Esophagus (tissue), 2 donors: ENCODE results near the gene DCLK1. TPM values are rescaled to one million over a fixed set of nuclear protein-coding genes. Genes with fewer than 3 reads are reported as not detected.

ENCODE experiments used
- H3K27ac ChIP-seq, 2 donors: one replicate each; pipeline ENCODE4 v1.5.1; 2013; ENCODE audit warnings: low read depth in 2 of 2, mild to moderate bottlenecking in 2 of 2, inconsistent platforms in 1 of 2, low read length in 1 of 2, moderate library complexity in 1 of 2
- H3K27me3 ChIP-seq, 2 donors: one replicate each; pipeline ENCODE4 v1.6.1; 2013; ENCODE audit warnings: low read length in 2 of 2, control low read depth in 1 of 2, mild to moderate bottlenecking in 1 of 2; ENCODE audit not compliant: insufficient read depth in 2 of 2, control insufficient read depth in 1 of 2
- H3K36me3 ChIP-seq, 2 donors: one replicate each; pipeline ENCODE4 v1.6.1; 2013; ENCODE audit warnings: low read length in 1 of 2; ENCODE audit not compliant: control insufficient read depth in 2 of 2, insufficient read depth in 2 of 2
- H3K4me1 ChIP-seq, 2 donors: one replicate each; pipeline ENCODE4 v1.6.1; 2013; ENCODE audit warnings: low read length in 1 of 2; ENCODE audit not compliant: control insufficient read depth in 2 of 2, insufficient read depth in 2 of 2
- H3K4me3 ChIP-seq, 2 donors: one replicate each; pipeline ENCODE4 v1.5.1; 2013; ENCODE audit warnings: low read length in 2 of 2, mild to moderate bottlenecking in 2 of 2, low read depth in 1 of 2, moderate library complexity in 1 of 2
- H3K9me3 ChIP-seq, 2 donors: one replicate each; pipeline ENCODE4 v1.6.1; 2013; ENCODE audit warnings: mild to moderate bottlenecking in 2 of 2, low read depth in 1 of 2, low read length in 1 of 2, moderate library complexity in 1 of 2; ENCODE audit not compliant: control insufficient read depth in 2 of 2, insufficient read depth in 1 of 2
- WGBS, 2 donors: extraction: QIAGEN DNeasy Blood & Tissue Kit; methylation state at CpG; one replicate each; pipeline ENCODE4 v1.1.7; 2013; 5-methylcytosine and 5-hydroxymethylcytosine counted together
- polyA plus RNA-seq, 2 donors: library from polyadenylated mRNA; stranded (reverse); fragments of 200-250 nt; gene quantifications; one replicate each; pipeline ENCODE4 v1.2.3, GENCODE V29; 2013
- donor health status: healthy with polysubstance abuse.
- donor health status: Bipolar disorder and iron deficiency.

Gene DCLK1
- polyA plus RNA-seq, 2 donors, result 0.47 to 0.75 TPM

DNA sequence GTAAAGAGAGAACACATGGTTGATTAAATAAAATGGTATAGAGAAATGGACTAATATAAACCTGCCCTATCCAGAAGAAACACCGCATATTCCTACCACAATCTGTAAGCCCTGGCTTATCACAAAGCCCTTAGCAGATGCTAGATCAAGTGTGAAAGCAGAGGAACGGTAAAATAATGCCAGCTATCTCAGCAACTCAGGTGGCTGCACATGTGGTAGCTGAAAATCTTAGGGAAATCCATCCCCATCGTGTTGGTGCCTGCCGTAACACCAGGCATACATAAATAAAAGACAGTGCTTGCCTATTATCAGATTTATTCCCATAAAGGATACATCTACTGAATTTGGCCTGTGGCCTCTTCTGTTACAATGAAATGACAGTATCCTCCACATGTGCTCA, 350.6 kb downstream of the DCLK1 start:
- Histone ChIP-seq H3K9me3 (no peaks in the 10 kb centered on the region), H3K4me3 (no peak overlapping the region), H3K36me3 (no peaks in the 10 kb centered on the region), H3K4me1 (no peaks in the 10 kb centered on the region), H3K27ac (no peak overlapping the region), H3K27me3 (no peaks in the 10 kb centered on the region)
- 63 to 64% methylated on average over 4 of the region's 4 CpGs for WGBS, 2 donors

DNA sequence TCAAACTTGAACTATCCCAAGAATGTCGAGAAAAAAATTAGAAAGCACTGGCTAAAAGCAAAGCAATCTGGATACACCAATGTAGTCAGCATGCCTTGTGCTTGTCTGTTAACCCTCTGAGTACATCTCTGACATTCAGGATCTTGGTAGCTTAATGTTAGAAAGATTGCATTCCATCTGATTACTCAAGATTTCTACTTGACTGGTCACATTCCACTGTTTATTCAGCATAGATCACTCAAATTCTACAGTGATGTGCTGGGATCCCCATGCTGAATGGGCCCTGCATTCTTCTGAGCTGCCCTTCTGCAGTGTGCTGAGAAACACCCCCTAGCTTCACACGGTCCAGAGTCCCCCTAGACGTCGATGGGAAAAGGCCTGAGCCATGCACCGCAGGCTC, 359.3 kb downstream of the DCLK1 start:
- Histone ChIP-seq H3K27ac (no peak overlapping the region), H3K4me1 (no peaks in the 10 kb centered on the region), H3K4me3 (no peak overlapping the region), H3K36me3 (no peaks in the 10 kb centered on the region), H3K9me3 (no peaks in the 10 kb centered on the region), H3K27me3 (peaks cover 0 to 4% of the 10 kb centered on the region in 2 donors)
- WGBS, 2 donors, result 47 to 50% methylated on average over 5 of the region's 5 CpGs

GRCh38 chr13:35770756-35771297, 360.4 kb downstream of the DCLK1 start:
- Histone ChIP-seq H3K4me1 (no peaks in the 10 kb centered on the region), H3K36me3 (no peaks in the 10 kb centered on the region), H3K4me3 (no peak overlapping the region), H3K27me3 (peaks cover 0 to 4% of the 10 kb centered on the region in 2 donors), H3K9me3 (no peaks in the 10 kb centered on the region), H3K27ac (no peak overlapping the region)
- WGBS, 2 donors, result 83% methylated on average over 3 of the region's 3 CpGs

DNA sequence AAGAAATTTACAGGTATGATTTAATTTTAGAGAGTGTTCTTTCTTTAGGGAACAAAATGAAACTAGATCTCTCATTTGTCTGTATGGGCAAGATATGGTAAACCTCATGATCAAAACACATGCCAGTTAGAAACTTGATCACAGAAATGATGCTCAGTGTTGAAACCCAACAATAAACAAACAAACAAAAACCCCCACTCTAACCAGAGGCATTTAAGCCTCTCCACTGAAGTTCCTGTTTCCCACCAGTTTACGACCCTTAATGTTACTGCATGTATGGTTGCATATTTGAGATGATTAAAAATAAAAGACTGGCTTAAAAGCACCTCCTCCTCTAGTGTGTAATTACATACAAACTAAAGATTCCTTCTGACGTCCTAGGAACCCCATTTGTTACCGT, 361.4 kb downstream of the DCLK1 start:
- Histone ChIP-seq H3K27ac (no peak overlapping the region), H3K27me3 (peaks cover 0 to 2% of the 10 kb centered on the region in 2 donors), H3K4me1 (no peaks in the 10 kb centered on the region), H3K9me3 (no peaks in the 10 kb centered on the region), H3K4me3 (no peak overlapping the region), H3K36me3 (no peaks in the 10 kb centered on the region)
- 61% methylated on average over 3 of the region's 3 CpGs for WGBS, 2 donors

DNA sequence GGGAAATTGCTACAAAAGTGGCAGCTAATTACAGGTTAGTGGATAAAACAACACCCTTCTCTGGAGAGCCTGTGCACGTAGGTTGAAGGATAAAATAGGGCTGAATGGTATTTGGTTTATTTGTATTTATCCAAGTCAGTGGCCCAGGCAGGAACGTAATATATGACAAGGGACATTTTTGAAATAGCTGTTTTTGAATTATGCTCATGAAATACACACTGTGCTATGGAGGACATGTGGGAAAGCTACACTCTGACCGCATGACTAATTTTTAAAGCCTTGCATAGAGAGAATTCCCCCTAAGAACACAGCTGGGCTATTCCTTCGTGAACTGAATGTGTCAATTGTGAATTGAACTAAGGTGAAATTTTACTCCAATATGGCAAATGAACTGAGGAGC, 362.6 kb downstream of the DCLK1 start:
- Histone ChIP-seq H3K4me1 (no peaks in the 10 kb centered on the region), H3K9me3 (no peaks in the 10 kb centered on the region), H3K27ac (no peak overlapping the region), H3K36me3 (no peaks in the 10 kb centered on the region), H3K27me3 (no peaks in the 10 kb centered on the region), H3K4me3 (no peak overlapping the region)
- 67 to 84% methylated on average over 4 of the region's 4 CpGs for WGBS, 2 donors

DNA sequence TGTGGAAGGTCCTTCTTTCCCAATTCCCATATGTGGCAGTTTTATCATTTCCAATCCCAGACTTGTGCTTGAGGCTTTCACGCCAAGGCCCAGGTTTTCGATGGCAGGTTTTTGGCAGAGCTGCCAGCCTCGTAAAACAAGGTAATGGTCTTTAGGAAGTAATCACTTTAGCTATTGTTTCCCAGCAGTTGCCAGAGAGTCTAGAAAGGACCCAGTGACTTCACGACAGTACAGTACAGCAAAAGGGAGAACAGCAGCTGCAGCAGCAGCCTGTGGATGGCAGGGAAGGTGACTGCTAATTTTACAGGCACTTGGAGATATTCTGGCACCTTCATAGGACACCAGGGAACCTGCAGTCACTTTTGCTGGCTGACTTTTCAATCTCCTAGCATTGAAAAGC, 363.1 kb downstream of the DCLK1 start:
- Histone ChIP-seq H3K4me1 (no peaks in the 10 kb centered on the region), H3K27ac (no peak overlapping the region)
- 79 to 80% methylated on average over 4 of the region's 4 CpGs for WGBS, 2 donors

GRCh38 chr13:35767256-35767976, 363.8 kb downstream of the DCLK1 start:
- Histone ChIP-seq H3K4me1 (no peaks in the 10 kb centered on the region), H3K27me3 (no peaks in the 10 kb centered on the region), H3K4me3 (no peak overlapping the region), H3K9me3 (peaks cover 0 to 3% of the 10 kb centered on the region in 2 donors), H3K27ac (no peak overlapping the region), H3K36me3 (no peaks in the 10 kb centered on the region)
- 75 to 76% methylated on average over 6 of the region's 6 CpGs for WGBS, 2 donors

More for the DNA sequence above, 363.1 kb downstream of the DCLK1 start:
- Histone ChIP-seq H3K27me3 (no peaks in the 10 kb centered on the region), H3K9me3 (no peaks in the 10 kb centered on the region), H3K4me3 (no peak overlapping the region), H3K36me3 (no peaks in the 10 kb centered on the region)

GRCh38 chr13:35766663-35767062, 364.5 kb downstream of the DCLK1 start:
- H3K4me3 ChIP-seq, result no peak overlapping the region
- 67 to 73% methylated on average over 2 of the region's 2 CpGs for WGBS, 2 donors

DNA sequence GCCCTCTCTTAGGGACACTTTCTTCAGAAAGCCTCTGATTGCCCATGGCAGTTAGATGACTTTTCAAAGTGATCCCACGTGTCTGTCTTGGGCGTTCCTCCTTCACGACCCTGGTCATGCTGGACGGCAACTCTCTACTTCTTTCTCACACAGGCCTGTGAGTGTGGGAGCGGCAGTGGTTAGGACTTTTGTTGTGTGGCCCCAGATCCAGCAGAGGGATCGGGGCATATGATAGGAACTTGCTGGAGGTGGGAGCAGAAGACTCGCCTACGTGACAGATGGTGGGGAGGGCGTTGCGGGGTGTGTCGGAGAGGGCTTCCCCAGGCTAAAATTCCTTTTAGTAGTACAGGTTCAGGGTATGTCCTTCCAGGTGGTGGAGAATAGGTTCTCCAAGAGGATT, 365.2 kb downstream of the DCLK1 start:
- H3K27me3 ChIP-seq, result no peaks in the 10 kb centered on the region
- H3K9me3 ChIP-seq, result peaks cover 0 to 6% of the 10 kb centered on the region in 2 donors
- no peak overlapping the region for H3K27ac ChIP-seq
- 96% methylated on average over 11 of the region's 11 CpGs for WGBS, 2 donors
- H3K4me3 ChIP-seq, result no peak overlapping the region
- H3K4me1 ChIP-seq, result no peaks in the 10 kb centered on the region
- H3K36me3 ChIP-seq, result no peaks in the 10 kb centered on the region

More at GRCh38 chr13:35766663-35767062, 364.5 kb downstream of the DCLK1 start:
- Histone ChIP-seq H3K27me3 (no peaks in the 10 kb centered on the region), H3K36me3 (no peaks in the 10 kb centered on the region), H3K27ac (no peak overlapping the region), H3K4me1 (no peaks in the 10 kb centered on the region), H3K9me3 (peaks cover 0 to 3% of the 10 kb centered on the region in 2 donors)

DNA sequence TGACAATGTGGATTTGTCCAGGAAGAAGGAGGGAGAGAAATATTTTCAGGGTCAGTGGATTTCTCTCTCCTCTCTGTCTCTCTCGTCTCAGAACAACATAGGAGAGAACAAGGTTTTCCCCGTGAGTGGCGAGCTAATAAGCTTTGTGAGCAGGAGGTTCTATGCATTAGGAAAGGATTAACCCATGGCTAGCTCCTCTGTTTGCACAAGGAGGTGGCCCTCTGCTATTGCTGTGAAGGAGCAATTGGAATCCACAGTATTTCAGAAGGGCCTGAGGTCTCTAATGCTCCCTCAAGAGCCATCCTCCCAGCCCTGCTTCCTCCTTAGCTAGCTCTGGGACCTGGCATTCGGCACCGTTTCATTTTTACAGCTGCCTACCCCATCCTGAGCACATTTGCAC, 365.8 kb downstream of the DCLK1 start:
- Histone ChIP-seq H3K4me1 (no peaks in the 10 kb centered on the region), H3K36me3 (no peaks in the 10 kb centered on the region), H3K4me3 (no peak overlapping the region), H3K9me3 (peaks cover 0 to 6% of the 10 kb centered on the region in 2 donors), H3K27me3 (no peaks in the 10 kb centered on the region), H3K27ac (no peak overlapping the region)
- WGBS, 2 donors, result 42 to 50% methylated on average over 5 of the region's 5 CpGs
